Heart left ventricle (tissue), 16 donors: Measurements from ENCODE around the gene TBC1D10B. TPM values are rescaled to one million over a fixed set of nuclear protein-coding genes. Genes with fewer than 3 reads are reported as not detected.

Source experiments
- ATAC-seq, 4 donors: fragments of 200-7000 bp; cut with Tn5 transposase; one replicate each; pipeline ENCODE4 v1.9.1; 2020 to 2022; ENCODE audit warnings: moderate library complexity in 4 of 4, mild to moderate bottlenecking in 3 of 4, moderate number of reproducible peaks in 1 of 4
- DNase-seq, 5 donors: peaks; one replicate each; pipeline ENCODE4 v3.0.0-alpha.2; 2020
- H3K27ac ChIP-seq, 12 donors: fragments of 200-600 bp; sonication (generic) in 4 of 12; one replicate each; pipeline versions ENCODE4 v1.5.0 to v1.8.0; 2016 to 2022; ENCODE audit warnings: mild to moderate bottlenecking in 2 of 12
- H3K27me3 ChIP-seq, 9 donors: fragments of 200-600 bp; sonication (generic) in 2 of 9; one replicate each; pipeline versions ENCODE4 v1.5.1 to v1.8.0; 2016 to 2022; ENCODE audit warnings: mild to moderate bottlenecking in 3 of 9
- H3K36me3 ChIP-seq, 9 donors: fragments of 200-600 bp; sonication (generic) in 2 of 9; one replicate each; pipeline versions ENCODE4 v1.5.0 to v1.8.0; 2018 to 2022; ENCODE audit warnings: mild to moderate bottlenecking in 2 of 9
- H3K4me1 ChIP-seq, 12 donors: fragments of 200-600 bp; sonication (generic) in 4 of 12; one replicate each; pipeline versions ENCODE4 v1.5.0 to v1.8.0; 2016 to 2022; ENCODE audit warnings: mild to moderate bottlenecking in 3 of 12
- H3K4me3 ChIP-seq, 12 donors: fragments of 200-600 bp; sonication (generic) in 4 of 12; one replicate each; pipeline versions ENCODE4 v1.5.0 to v1.8.0; 2017 to 2022; ENCODE audit warnings: mild to moderate bottlenecking in 9 of 12, moderate library complexity in 4 of 12
- H3K9me3 ChIP-seq, 12 donors: fragments of 200-600 bp; sonication (generic) in 4 of 12; one replicate each; pipeline versions ENCODE4 v1.5.0 to v1.8.0; 2016 to 2022; ENCODE audit warnings: mild to moderate bottlenecking in 1 of 12
- CTCF ChIP-seq, 12 donors: fragments of 200-600 bp; sonication (generic) in 4 of 12; IDR thresholded peaks; one replicate each; pipeline versions ENCODE4 v1.5.0 to v1.8.0; 2018 to 2022; ENCODE audit warnings: antibody characterized with exemption in 12 of 12, mild to moderate bottlenecking in 5 of 12
- POLR2A ChIP-seq, 2 donors: fragments of 450-650 bp; IDR thresholded peaks; one replicate each; pipeline ENCODE4 v1.6.1; 2017; ENCODE audit warnings: antibody characterized with exemption in 2 of 2, mild to moderate bottlenecking in 2 of 2, moderate library complexity in 2 of 2
- WGBS, 4 donors: extraction: QIAGEN DNeasy Blood & Tissue Kit in 2 of 4; methylation state at CpG; one replicate each; pipeline versions ENCODE4 v1.1.5 to v1.1.7; 2013 to 2018; 5-methylcytosine and 5-hydroxymethylcytosine counted together
- intact Hi-C, 10 donors: fragments of 100-400 bp; cut with DNase I; formaldehyde crosslinking; loops; one replicate each; pipeline versions ENCODE4 v1.11.1 to v1.14.2; 2022
- polyA plus RNA-seq, 2 donors: library from polyadenylated mRNA; stranded (reverse); fragments of 200-250 nt; gene quantifications; one replicate each; pipeline ENCODE4 v1.2.3, GENCODE V29; 2013
- total RNA-seq, 9 donors: library from RNA; depleted of rRNA in 2 of 9; stranded (reverse); fragments of >200 nt in 2 of 9; fragmentation: NEBNext Ultra II Directional in 3 of 9; extraction: Animal tissue kit (Norgen Biotek cat#: 25700) in 3 of 9; gene quantifications; one replicate each; pipeline versions ENCODE4 v1.1.0 to v1.2.4, GENCODE V29; 2016 to 2023
- donor health status: ischemic (EF 13 %, LVEDD 7.1; RV severe dilation, severe dysfunction).
- donor health status: healthy with polysubstance abuse.
- donor health status: DM: no; HTN: yes; CAD: no.
- donor health status: DM: no; HTN: no; CAD: no.
- donor health status: ischemic (EF 25% LVEDD 6.9; RV normal size, moderate dysfunction).
- donor health status: ischemic (EF 25% LVEDD 5.7; RV mildly dilated, moderate dysfunction).
- donor health status: healthy.
- donor health status: DM: yes; HTN: yes; CAD: no.
- donor health status: ischemic (EF 35%, LVEDD 5.7; RV mildly dilated, moderate dysfunction).
- donor health status: nonischemic (EF 11% LVEDD 7.7; RV severe dilation, severe dysfunction).
- donor health status: DM: yes; HTN: yes; CAD: no.
- donor health status: PGD.
- donor health status: ischemic (EF 29% LVEDD 5.4; RV normal size, mild dysfunction).
- donor health status: nonischemic (EF 23%, LVEDD 6.1; RV moderate dilation, normal function).

TBC1D10B gene
- total and polyA plus RNA-seq, 11 donors, result 16.9 to 40.0 (median 24.2) TPM

- DNase-seq, result peak in 2 of 5 donors; percentile 44 to 46
- 0 to 2% (median 1%) methylated on average over 25 to 45 of the region's 45 CpGs for WGBS, 4 donors
- no peak for TF ChIP-seq CTCF (IDR thresholded peaks at IDR 0.05)
- no peak for TF ChIP-seq POLR2A (IDR thresholded peaks at IDR 0.05)
- Histone ChIP-seq H3K9me3 (no peaks in the 10 kb centered on the region), H3K27me3 (no peaks in the 10 kb centered on the region), H3K4me3 (peak overlapping the region; percentile 78 to 99 (median 91)), H3K4me1 (peaks cover 0 to 60% (median 42%) of the 10 kb centered on the region in 12 donors), H3K36me3 (peaks cover 0 to 27% (median 16%) of the 10 kb centered on the region in 9 donors), H3K27ac (peak overlapping the region; percentile 78 to 91 (median 84))
- intact Hi-C loops, result loop anchor here in 4 of 10 donors (5.0 kb wide), 2 partner anchors 33 to 38 kb away; partner anchors contain the start of gene ZNF771 (in 2 of the 4)
- no peak for ATAC-seq
Measured at GRCh38 chr16:30369091-30369937, 980 bp downstream of the TBC1D10B start.

- Histone ChIP-seq H3K36me3 (peaks cover 0 to 33% (median 22%) of the 10 kb centered on the region in 9 donors), H3K4me3 (peak overlapping the region; percentile 78 to 99 (median 91)), H3K27me3 (no peaks in the 10 kb centered on the region), H3K27ac (peak overlapping the region in 10 of 12 donors; percentile 78 to 91 (median 84)), H3K4me1 (peaks cover 0 to 63% (median 42%) of the 10 kb centered on the region in 12 donors), H3K9me3 (no peaks in the 10 kb centered on the region)
- TF ChIP-seq CTCF (IDR thresholded peaks at IDR 0.05) (no peak), POLR2A (IDR thresholded peaks at IDR 0.05) (no peak)
- 5 to 9% (median 6%) methylated on average over 3 to 4 of the region's 4 CpGs for WGBS, 4 donors
- intact Hi-C loops, result loop anchor here in 5 of 10 donors (1.0 to 5.0 kb wide), 3 partner anchors 12 to 39 kb away; partner anchors contain the start of gene ZNF771 (in 2 of the 5)
- DNase-seq (no peak), ATAC-seq (no peak)
Measured at GRCh38 chr16:30368792-30369090, 1.6 kb downstream of the TBC1D10B start.

GRCh38 chr16:30368122-30368791 lies 2.0 kb downstream of the TBC1D10B start:
- no peaks in the 10 kb centered on the region for H3K27me3 ChIP-seq
- H3K36me3 ChIP-seq, result peaks cover 0 to 37% (median 25%) of the 10 kb centered on the region in 9 donors
- TF ChIP-seq CTCF (IDR thresholded peaks at IDR 0.05) (no peak), POLR2A (IDR thresholded peaks at IDR 0.05) (no peak)
- peak in 2 of 5 donors; percentile 41 to 48 for DNase-seq
- peaks cover 0 to 63% (median 42%) of the 10 kb centered on the region in 12 donors for H3K4me1 ChIP-seq
- ATAC-seq, result no peak
- H3K27ac ChIP-seq, result peak overlapping the region in 9 of 12 donors; percentile 14 to 91 (median 81)
- WGBS, 4 donors, result 2 to 4% (median 3%) methylated on average over 7 to 8 of the region's 8 CpGs
- H3K4me3 ChIP-seq, result peak overlapping the region; percentile 78 to 99 (median 91)
- intact Hi-C loops, result loop anchor here in 5 of 10 donors (1.0 to 5.0 kb wide), 3 partner anchors 12 to 39 kb away; partner anchors contain the start of gene ZNF771 (in 2 of the 5)
- no peaks in the 10 kb centered on the region for H3K9me3 ChIP-seq
